Fibroblast of lung (primary cell): ENCODE data around the gene GPX7.

Experiments
- CTCF ChIP-seq, 2 donors: IDR thresholded peaks in 1 of 2; conservative IDR thresholded peaks in 1 of 2; 1 replicate in 1 of 2; 2 replicates in 1 of 2; pipeline ENCODE4 v1.5.1; 2011 to 2012; ENCODE audit warnings: low read length in 2 of 2, control low read depth in 1 of 2, inconsistent platforms in 1 of 2, low read depth in 1 of 2, mild to moderate bottlenecking in 1 of 2
- EZH2 ChIP-seq: IDR thresholded peaks from 2 replicates; pipeline ENCODE4 v1.5.1; 2012; ENCODE audit warnings: low read length, control low read depth, mild to moderate bottlenecking; ENCODE audit errors: missing control alignments

- TF ChIP-seq EZH2 (no peak), CTCF (conservative IDR thresholded peaks at IDR 0.05 in 1 of 2, IDR thresholded peaks at IDR 0.05 in 1 of 2; ENCODE audit: low read depth in 1 of 2, low read length in 2 of 2) (no peak)
These were observed 30.6 kb downstream of the GPX7 start, which contains the start of gene SHISAL2A for GRCh38 chr1:52632732-52633290.
